Esophagus squamous epithelium (tissue), 5 donors: ENCODE results near the gene TMEM30A. TPM values are rescaled to one million over a fixed set of nuclear protein-coding genes. Genes with fewer than 3 reads are reported as not detected.
A peak's percentile ranks its signal among the peaks of the same experiment; 100 is the strongest.

Source experiments
- DNase-seq: peaks from one replicate; lab custom pipeline; 2025; lab: John Stamatoyannopoulos, UW
- H3K27ac ChIP-seq, 4 donors: fragments of 200-600 bp; sonication (generic); one replicate each; pipeline ENCODE4 v1.5.1; 2016 to 2019; ENCODE audit warnings: mild to moderate bottlenecking in 1 of 4
- H3K27me3 ChIP-seq, 4 donors: fragments of 200-600 bp; sonication (generic); 1 replicate in 3 of 4; 2 replicates in 1 of 4; pipeline versions ENCODE4 v1.5.1 to v1.6.0; 2017 to 2021; ENCODE audit warnings: antibody characterized with exemption in 1 of 4
- H3K36me3 ChIP-seq, 3 donors: fragments of 200-600 bp; sonication (generic); one replicate each; pipeline ENCODE4 v1.5.1; 2016 to 2019
- H3K4me1 ChIP-seq, 3 donors: fragments of 200-600 bp; sonication (generic); one replicate each; pipeline ENCODE4 v1.5.1; 2017 to 2019
- H3K4me3 ChIP-seq, 4 donors: fragments of 200-600 bp; sonication (generic); 1 replicate in 3 of 4; 2 replicates in 1 of 4; pipeline ENCODE4 v1.5.1; 2016 to 2019; ENCODE audit warnings: mild to moderate bottlenecking in 2 of 4, moderate library complexity in 1 of 4
- H3K9me3 ChIP-seq, 3 donors: fragments of 200-600 bp; sonication (generic); one replicate each; pipeline ENCODE4 v1.5.1; 2016 to 2019
- POLR2A ChIP-seq, 4 donors: fragments of 450-650 bp; IDR thresholded peaks; one replicate each; pipeline ENCODE4 v1.6.1; 2017; ENCODE audit warnings: antibody characterized with exemption in 4 of 4, mild to moderate bottlenecking in 4 of 4, moderate library complexity in 3 of 4
- WGBS, 2 donors: methylation state at CpG; one replicate each; pipeline ENCODE4 v1.1.5; 2018; 5-methylcytosine and 5-hydroxymethylcytosine counted together
- intact Hi-C: fragments of 100-400 bp; cut with DNase I; formaldehyde crosslinking; loops from one replicate; pipeline ENCODE4 v1.15.0; 2022
- total RNA-seq, 4 donors: library from RNA; depleted of rRNA; stranded (reverse); fragments of >200 nt; gene quantifications; one replicate each; pipeline ENCODE4 v1.1.0, GENCODE V29; 2016
- TF ChIP-seq, protein P1 (sequence below), 6 experiments: fragments of 450-650 bp in 4 of 6; fragments of 200-600 bp in 2 of 6; sonication (generic) in 2 of 6; IDR thresholded peaks; one replicate each; pipeline ENCODE4 v1.5.1; 2016 to 2019; ENCODE audit warnings: antibody characterized with exemption in 6 of 6, mild to moderate bottlenecking in 4 of 6, moderate library complexity in 4 of 6
- donor health status: DM: yes; HTN: yes; CAD: no.

Gene TMEM30A
- total RNA-seq, 4 donors from 2014 or later: 51.3 to 97.0 (median 72.3) TPM

DNA sequence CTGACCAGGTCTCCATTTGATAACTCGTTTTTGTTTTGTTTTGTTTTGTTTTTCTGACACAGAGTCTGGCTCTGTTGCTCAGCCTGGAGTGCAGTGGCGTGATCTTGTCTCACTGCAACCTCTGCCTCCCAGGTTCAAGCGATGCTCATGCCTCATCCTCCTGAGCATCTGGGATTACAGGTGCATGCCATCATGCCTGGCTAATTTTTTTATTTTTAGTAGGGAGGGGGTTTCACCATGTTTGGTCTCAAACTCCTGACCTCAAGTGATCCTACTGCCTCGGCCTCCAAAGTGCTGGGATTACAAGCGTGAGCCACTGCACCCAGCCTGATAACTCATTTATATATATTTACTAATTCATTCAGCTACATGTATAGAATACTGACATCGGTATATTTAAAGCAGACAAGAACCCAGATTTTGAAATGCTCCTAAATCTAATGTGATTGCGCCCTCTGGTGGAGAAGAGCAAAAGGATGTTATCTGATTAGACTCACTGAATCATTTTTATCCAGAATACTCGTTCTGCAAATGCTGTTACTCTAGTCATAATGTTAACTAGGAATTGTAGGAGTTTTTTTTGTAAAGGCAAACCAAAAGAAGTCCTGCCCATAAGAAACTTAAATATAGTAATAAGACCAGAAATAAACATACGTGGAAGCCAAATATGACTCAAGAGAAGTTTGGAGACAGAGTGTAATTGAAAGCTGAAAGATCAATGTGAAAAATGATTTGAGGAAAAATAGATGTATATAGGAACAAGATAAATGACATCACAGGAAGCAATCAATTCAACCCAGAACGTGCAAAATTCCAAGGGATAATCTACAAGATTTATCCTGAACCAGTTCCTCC, 73.5 kb downstream of the TMEM30A start:
- Histone ChIP-seq H3K9me3 (no peaks in the 10 kb centered on the region), H3K4me3 (no peak overlapping the region), H3K36me3 (no peaks in the 10 kb centered on the region), H3K4me1 (peaks cover 9 to 38% (median 11%) of the 10 kb centered on the region in 3 donors), H3K27me3 (peaks cover 0 to 28% (median 0%) of the 10 kb centered on the region in 4 donors), H3K27ac (no peak overlapping the region)
- DNase-seq: no peak
- intact Hi-C loops: loop anchor here (10.0 kb wide), 1 partner anchor 1476 kb away; no protein-coding TSS in a partner anchor
- TF ChIP-seq POLR2A (IDR thresholded peaks at IDR 0.05): no peak
- TF ChIP-seq, protein P1, sequence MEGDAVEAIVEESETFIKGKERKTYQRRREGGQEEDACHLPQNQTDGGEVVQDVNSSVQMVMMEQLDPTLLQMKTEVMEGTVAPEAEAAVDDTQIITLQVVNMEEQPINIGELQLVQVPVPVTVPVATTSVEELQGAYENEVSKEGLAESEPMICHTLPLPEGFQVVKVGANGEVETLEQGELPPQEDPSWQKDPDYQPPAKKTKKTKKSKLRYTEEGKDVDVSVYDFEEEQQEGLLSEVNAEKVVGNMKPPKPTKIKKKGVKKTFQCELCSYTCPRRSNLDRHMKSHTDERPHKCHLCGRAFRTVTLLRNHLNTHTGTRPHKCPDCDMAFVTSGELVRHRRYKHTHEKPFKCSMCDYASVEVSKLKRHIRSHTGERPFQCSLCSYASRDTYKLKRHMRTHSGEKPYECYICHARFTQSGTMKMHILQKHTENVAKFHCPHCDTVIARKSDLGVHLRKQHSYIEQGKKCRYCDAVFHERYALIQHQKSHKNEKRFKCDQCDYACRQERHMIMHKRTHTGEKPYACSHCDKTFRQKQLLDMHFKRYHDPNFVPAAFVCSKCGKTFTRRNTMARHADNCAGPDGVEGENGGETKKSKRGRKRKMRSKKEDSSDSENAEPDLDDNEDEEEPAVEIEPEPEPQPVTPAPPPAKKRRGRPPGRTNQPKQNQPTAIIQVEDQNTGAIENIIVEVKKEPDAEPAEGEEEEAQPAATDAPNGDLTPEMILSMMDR (IDR thresholded peaks at IDR 0.05): peak; percentile 60 to 90 (median 75)
- WGBS, 2 donors: 24 to 26% methylated on average over 10 of the region's 10 CpGs

DNA sequence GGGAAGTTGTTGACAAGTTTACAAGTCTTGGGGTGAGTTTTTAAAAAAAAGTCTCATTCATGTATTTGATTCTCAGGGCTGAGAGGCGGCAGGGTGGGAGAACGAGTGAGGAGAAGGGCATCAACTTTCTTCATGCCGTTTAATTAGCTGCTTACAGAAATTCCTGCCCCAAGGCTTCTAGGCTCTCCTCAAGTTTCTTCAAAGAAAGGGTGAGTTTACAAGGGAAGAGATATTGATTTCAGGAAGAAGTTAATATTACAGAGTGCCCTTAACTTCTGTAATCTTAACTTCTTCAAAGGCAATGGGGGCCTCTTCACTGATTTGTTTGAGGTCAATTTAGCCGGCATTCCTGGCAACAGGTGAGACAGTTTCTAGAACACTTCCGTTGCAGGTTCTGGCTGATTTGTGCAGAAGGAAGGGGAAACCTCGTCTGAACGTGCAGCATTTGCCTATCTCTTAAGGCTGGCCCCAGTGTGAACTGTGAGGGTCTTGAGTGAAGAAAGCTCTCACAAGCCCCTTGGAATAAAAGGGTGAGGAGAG, 75.3 kb downstream of the TMEM30A start:
- Histone ChIP-seq H3K4me1 (peaks cover 9 to 56% (median 20%) of the 10 kb centered on the region in 3 donors), H3K36me3 (no peaks in the 10 kb centered on the region), H3K27ac (no peak overlapping the region), H3K9me3 (no peaks in the 10 kb centered on the region), H3K27me3 (peaks cover 0 to 46% (median 3%) of the 10 kb centered on the region in 4 donors), H3K4me3 (no peak overlapping the region)
- 33 to 35% methylated on average over 6 to 7 of the region's 7 CpGs for WGBS, 2 donors
- no peak for DNase-seq
- intact Hi-C loops: loop anchor here (10.0 kb wide), 3 partner anchors 804 to 1234 kb away; no protein-coding TSS in a partner anchor
- TF ChIP-seq POLR2A (IDR thresholded peaks at IDR 0.05): no peak
- TF ChIP-seq, protein P1 (IDR thresholded peaks at IDR 0.05): no peak

DNA sequence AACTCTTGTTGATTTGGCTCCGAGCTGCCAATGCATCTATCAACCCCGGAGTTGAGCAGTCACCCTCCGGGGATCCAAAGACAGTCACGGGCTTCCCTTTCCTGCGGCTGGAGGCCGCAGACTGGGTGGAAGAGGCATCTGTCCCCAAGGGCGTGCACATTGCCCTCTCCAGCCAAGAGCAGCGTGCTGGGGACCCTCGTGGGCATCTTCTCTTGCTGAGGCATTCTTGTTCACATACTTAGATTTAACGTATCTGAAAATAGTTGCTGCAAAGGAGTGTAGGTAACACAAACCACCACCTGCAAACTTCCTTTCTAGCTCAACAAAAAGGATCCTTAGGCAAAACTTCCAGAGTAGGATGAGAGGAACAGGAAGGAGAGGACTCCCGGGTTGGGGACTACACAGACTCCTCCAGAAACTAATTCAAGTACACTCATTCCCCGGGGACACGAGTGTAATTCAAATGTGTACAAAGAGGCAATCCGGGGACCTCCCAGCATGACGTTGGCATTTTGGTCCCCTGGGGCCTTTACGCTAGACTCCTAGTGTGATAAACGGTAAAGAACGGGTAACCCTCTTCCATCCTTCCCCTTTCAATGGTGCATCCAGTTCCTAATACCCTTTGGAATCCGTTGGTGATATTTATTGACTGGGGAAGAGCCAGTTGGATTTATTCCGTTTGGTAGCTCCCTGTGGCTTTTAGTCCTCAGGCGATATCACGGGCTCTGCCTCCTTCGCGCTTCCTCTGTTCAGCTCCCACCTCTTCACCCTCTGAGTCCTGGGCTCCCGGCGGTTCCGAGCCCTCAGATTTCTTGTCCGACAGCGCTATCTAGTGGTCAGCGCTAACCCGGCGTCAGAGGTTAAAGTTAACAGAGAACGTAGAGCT, 76.1 kb downstream of the TMEM30A start:
- H3K4me3 ChIP-seq: peak overlapping the region in 3 of 4 donors; percentile 8 to 71 (median 59)
- intact Hi-C loops: loop anchor here (10.0 kb wide), 3 partner anchors 804 to 1234 kb away; no protein-coding TSS in a partner anchor
- no peaks in the 10 kb centered on the region for H3K9me3 ChIP-seq
- peak overlapping the region; percentile 22 to 93 (median 62) for H3K27ac ChIP-seq
- TF ChIP-seq POLR2A (IDR thresholded peaks at IDR 0.05): no peak
- TF ChIP-seq, protein P1 (IDR thresholded peaks at IDR 0.05): peak; percentile 69 to 87 (median 85)
- H3K27me3 ChIP-seq: peaks cover 0 to 53% (median 3%) of the 10 kb centered on the region in 4 donors
- no peaks in the 10 kb centered on the region for H3K36me3 ChIP-seq
- peak; percentile 4 for DNase-seq
- WGBS, 2 donors: 1 to 9% methylated on average over 20 to 26 of the region's 33 CpGs
- peaks cover 9 to 64% (median 20%) of the 10 kb centered on the region in 3 donors for H3K4me1 ChIP-seq

DNA sequence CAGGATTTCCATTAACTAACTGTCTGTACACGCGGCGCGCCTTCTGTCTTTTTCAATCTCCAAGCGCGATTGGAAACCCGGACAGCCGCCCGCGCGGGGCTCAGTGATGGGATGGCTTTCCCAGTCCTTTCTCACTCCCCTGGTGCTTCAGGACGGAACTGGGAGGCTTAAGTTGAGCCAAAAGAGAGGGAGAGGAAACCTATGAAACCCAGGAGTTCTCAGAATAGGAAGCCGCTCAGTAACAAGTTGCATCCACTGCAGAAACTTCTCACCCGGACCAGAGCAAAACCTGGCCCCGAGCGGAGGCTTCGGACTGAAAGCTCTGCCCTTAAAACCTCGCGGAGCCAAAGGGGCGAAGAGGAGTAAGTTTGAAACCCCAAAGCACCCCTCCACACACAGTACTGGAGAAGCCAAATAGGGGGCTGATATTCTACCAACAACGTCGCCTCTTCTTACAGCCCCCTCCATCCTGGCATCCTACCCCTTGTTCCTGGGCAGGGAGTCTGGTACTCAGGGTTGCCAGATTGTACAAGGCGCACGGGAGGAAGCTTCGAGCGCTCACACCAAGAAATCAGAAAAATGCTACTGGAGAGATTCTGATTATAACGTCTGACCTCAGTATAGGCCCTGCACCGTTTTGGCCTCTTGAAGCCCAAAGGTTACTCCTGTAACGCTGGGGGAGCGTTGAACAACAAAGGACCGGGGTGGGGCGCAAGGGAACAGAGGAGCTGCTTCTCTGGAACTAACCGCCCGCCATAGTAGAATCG, 77.8 kb downstream of the TMEM30A start:
- no peak for DNase-seq
- Histone ChIP-seq H3K27ac (peak overlapping the region; percentile 64 to 93 (median 84)), H3K4me1 (peaks cover 9 to 81% (median 26%) of the 10 kb centered on the region in 3 donors)

More for the DNA sequence above, 77.8 kb downstream of the TMEM30A start:
- Histone ChIP-seq H3K27me3 (peaks cover 0 to 71% (median 3%) of the 10 kb centered on the region in 4 donors), H3K9me3 (no peaks in the 10 kb centered on the region), H3K4me3 (peak overlapping the region; percentile 39 to 71 (median 55)), H3K36me3 (no peaks in the 10 kb centered on the region)
- intact Hi-C loops: loop anchor here (10.0 kb wide), 3 partner anchors 802 to 1232 kb away; no protein-coding TSS in a partner anchor
- TF ChIP-seq, protein P1 (IDR thresholded peaks at IDR 0.05): no peak
- TF ChIP-seq POLR2A (IDR thresholded peaks at IDR 0.05): no peak
- WGBS, 2 donors: 30% methylated on average over 23 to 34 of the region's 35 CpGs
